SK-N-SH treated with all-trans-retinoic acid at 6 μM for 48 hours (cell line): ENCODE data around the gene COX20.

Experiments
- ATAC-seq: fragments of 200-7000 bp; cut with Tn5 transposase; 3 replicates; pipeline ENCODE4 v1.9.1; 2020; ENCODE audit warnings: mild to moderate bottlenecking, moderate library complexity
- ARNTL ChIP-seq: fragments of 450-650 bp; formaldehyde crosslinking; IDR thresholded peaks from 2 replicates; pipeline ENCODE4 v1.5.0; 2020; ENCODE audit warnings: low read depth, mild to moderate bottlenecking, moderate library complexity, borderline replicate concordance
- BACH2 ChIP-seq: fragments of 250-450 bp; sonication (Bioruptor Pico); IDR thresholded peaks from 2 replicates; pipeline ENCODE4 v1.9.0; 2021; ENCODE audit warnings: mild to moderate bottlenecking, borderline replicate concordance
- CREB5 ChIP-seq: fragments of 250-450 bp; sonication (Bioruptor Pico); IDR thresholded peaks from 2 replicates; pipeline ENCODE4 v1.5.1; 2020; ENCODE audit warnings: low read depth, mild to moderate bottlenecking, moderate library complexity
- CSDC2 ChIP-seq: fragments of 250-450 bp; sonication (Bioruptor Pico); IDR thresholded peaks from 2 replicates; pipeline ENCODE4 v1.5.0; 2020; ENCODE audit warnings: mild to moderate bottlenecking, moderate library complexity
- ESRRG ChIP-seq: fragments of 250-450 bp; sonication (Bioruptor Pico); IDR thresholded peaks from 2 replicates; pipeline ENCODE4 v1.6.1; 2021; ENCODE audit warnings: mild to moderate bottlenecking
- GLIS3 ChIP-seq: fragments of 250-450 bp; sonication (Bioruptor Pico); IDR thresholded peaks from 2 replicates; pipeline ENCODE4 v1.5.0; 2020; ENCODE audit warnings: mild to moderate bottlenecking, moderate library complexity
- ISL1 ChIP-seq: fragments of 250-450 bp; sonication (Bioruptor Pico); IDR thresholded peaks from 2 replicates; pipeline ENCODE4 v2.1.2; 2022; ENCODE audit warnings: mild to moderate bottlenecking, moderate library complexity
- OSR1 ChIP-seq: fragments of 250-450 bp; sonication (Bioruptor Pico); IDR thresholded peaks from 2 replicates; pipeline ENCODE4 v1.8.0; 2022; ENCODE audit warnings: moderate library complexity, mild to moderate bottlenecking, inconsistent platforms
- PATZ1 ChIP-seq: fragments of 250-450 bp; sonication (Bioruptor Pico); IDR thresholded peaks from 2 replicates; pipeline ENCODE4 v1.8.0; 2020; ENCODE audit warnings: mild to moderate bottlenecking, moderate library complexity, borderline replicate concordance
- POU6F1 ChIP-seq: fragments of 250-450 bp; sonication (Bioruptor Pico); IDR thresholded peaks from 2 replicates; pipeline ENCODE4 v1.8.0; 2021; ENCODE audit warnings: low read depth, mild to moderate bottlenecking, moderate library complexity, borderline replicate concordance
- RARB ChIP-seq: fragments of 250-450 bp; sonication (Bioruptor Pico); IDR thresholded peaks from 2 replicates; pipeline ENCODE4 v1.8.0; 2021; ENCODE audit warnings: mild to moderate bottlenecking, moderate library complexity
- SNAI2 ChIP-seq: fragments of 250-450 bp; sonication (Bioruptor Pico); IDR thresholded peaks from 2 replicates; pipeline ENCODE4 v1.5.0; 2020; ENCODE audit warnings: mild to moderate bottlenecking, moderate library complexity
- TCF4 ChIP-seq: fragments of 250-450 bp; sonication (Bioruptor Pico); IDR thresholded peaks from 2 replicates; pipeline ENCODE4 v1.8.0; 2021; ENCODE audit warnings: mild to moderate bottlenecking, moderate library complexity, borderline replicate concordance
- TOX ChIP-seq: fragments of 250-450 bp; sonication (Bioruptor Pico); IDR thresholded peaks from 2 replicates; pipeline ENCODE4 v1.8.0; 2021; ENCODE audit warnings: mild to moderate bottlenecking, moderate library complexity, borderline replicate concordance
- TSHZ2 ChIP-seq: fragments of 250-450 bp; sonication (Bioruptor Pico); IDR thresholded peaks from 2 replicates; pipeline ENCODE4 v1.5.0; 2020; ENCODE audit warnings: mild to moderate bottlenecking, moderate library complexity
- ZC3H10 ChIP-seq: fragments of 250-450 bp; sonication (Bioruptor Pico); IDR thresholded peaks from 2 replicates; pipeline ENCODE4 v1.5.1; 2021; ENCODE audit warnings: mild to moderate bottlenecking, moderate library complexity
- ZFP3 ChIP-seq: fragments of 250-450 bp; sonication (Bioruptor Pico); IDR thresholded peaks from 2 replicates; pipeline ENCODE4 v1.5.0; 2020; ENCODE audit warnings: mild to moderate bottlenecking, moderate library complexity
- ZFP30 ChIP-seq: fragments of 450-650 bp; formaldehyde crosslinking; IDR thresholded peaks from 2 replicates; pipeline ENCODE4 v1.5.0; 2022; ENCODE audit warnings: mild to moderate bottlenecking, moderate library complexity
- ZNF565 ChIP-seq: fragments of 450-650 bp; formaldehyde crosslinking; conservative IDR thresholded peaks from 2 replicates; pipeline ENCODE4 v1.5.0; 2020; ENCODE audit warnings: low read depth, mild to moderate bottlenecking, moderate library complexity
- ZNF70 ChIP-seq: fragments of 450-650 bp; formaldehyde crosslinking; IDR thresholded peaks from 2 replicates; pipeline ENCODE4 v1.5.0; 2020; ENCODE audit warnings: mild to moderate bottlenecking, moderate library complexity
- ZNF8 ChIP-seq: fragments of 450-650 bp; formaldehyde crosslinking; IDR thresholded peaks from 2 replicates; pipeline ENCODE4 v1.5.0; 2020; ENCODE audit warnings: mild to moderate bottlenecking, moderate library complexity

The COX20 gene

GRCh38 chr1:244874974-244875579 lies 39.6 kb downstream of the COX20 start:
- ATAC-seq: no peak
- no peak for TF ChIP-seq GLIS3 (CRISPR knock-in tag)

- TF ChIP-seq ZFP30 (CRISPR knock-in tag): no peak
- ATAC-seq: no peak
These were observed 40.9 kb downstream of the COX20 start for GRCh38 chr1:244876228-244876910.

GRCh38 chr1:244878681-244879080 lies 43.2 kb downstream of the COX20 start:
- TF ChIP-seq TCF4 (CRISPR knock-in tag): no peak
- TF ChIP-seq ZFP3 (CRISPR knock-in tag): no peak
- no peak for TF ChIP-seq TSHZ2 (CRISPR knock-in tag)
- TF ChIP-seq BACH2 (CRISPR knock-in tag): no peak
- no peak for TF ChIP-seq ARNTL
- no peak for TF ChIP-seq PATZ1 (CRISPR knock-in tag)
- TF ChIP-seq POU6F1: no peak
- TF ChIP-seq ZNF8 (CRISPR knock-in tag): no peak
- TF ChIP-seq GLIS3 (CRISPR knock-in tag): no peak
- TF ChIP-seq TOX (CRISPR knock-in tag): no peak
- no peak for TF ChIP-seq ISL1 (CRISPR knock-in tag)
- no peak for TF ChIP-seq CSDC2 (CRISPR knock-in tag)
- no peak for TF ChIP-seq ZNF565 (CRISPR knock-in tag)
- no peak for TF ChIP-seq ZNF70 (CRISPR knock-in tag)
- no peak for TF ChIP-seq SNAI2 (CRISPR knock-in tag)
- no peak for TF ChIP-seq ZFP30 (CRISPR knock-in tag)
- TF ChIP-seq ZC3H10 (CRISPR knock-in tag): no peak
- no peak for TF ChIP-seq RARB (CRISPR knock-in tag)
- no peak for TF ChIP-seq ESRRG (CRISPR knock-in tag)
- no peak for TF ChIP-seq OSR1 (CRISPR knock-in tag)

GRCh38 chr1:244881552-244882280 lies 46.3 kb downstream of the COX20 start:
- no peak; the same call in 2 of the 3 replicates for ATAC-seq
- TF ChIP-seq GLIS3 (CRISPR knock-in tag): no peak
- TF ChIP-seq ARNTL: no peak
- TF ChIP-seq SNAI2 (CRISPR knock-in tag): no peak
- TF ChIP-seq ZC3H10 (CRISPR knock-in tag): no peak
- no peak for TF ChIP-seq ISL1 (CRISPR knock-in tag)
- TF ChIP-seq POU6F1: no peak
- TF ChIP-seq RARB (CRISPR knock-in tag): no peak
- TF ChIP-seq ZNF70 (CRISPR knock-in tag): no peak
- TF ChIP-seq OSR1 (CRISPR knock-in tag): no peak
- no peak for TF ChIP-seq TSHZ2 (CRISPR knock-in tag)
- TF ChIP-seq CREB5 (CRISPR knock-in tag): no peak
- no peak for TF ChIP-seq ESRRG (CRISPR knock-in tag)
- no peak for TF ChIP-seq BACH2 (CRISPR knock-in tag)
- TF ChIP-seq CSDC2 (CRISPR knock-in tag): no peak
- TF ChIP-seq TCF4 (CRISPR knock-in tag): no peak
- no peak for TF ChIP-seq ZFP3 (CRISPR knock-in tag)

More at GRCh38 chr1:244878681-244879080, 43.2 kb downstream of the COX20 start:
- no peak for ATAC-seq
